Measurements from ENCODE around the gene EMC7. TPM values are rescaled to one million over a fixed set of nuclear protein-coding genes. Genes with fewer than 3 reads are reported as not detected.
A peak's percentile ranks its signal among the peaks of the same experiment; 100 is the strongest.

Gene EMC7
- total and polyA plus RNA-seq, 2 of the 13 experiments (the other 11 are each of a cell fraction or from before 2014, with no cell fraction given), result 46.8 to 113 TPM

GRCh38 chr15:34038023-34038870 lies 63.4 kb downstream of the EMC7 start (continued):
- TF ChIP-seq ZNF513 (CRISPR knock-in tag; conservative IDR thresholded peaks at IDR 0.05) (no peak), HDAC6 (IDR thresholded peaks at IDR 0.05; ENCODE audit: low read depth, low read length) (no peak), RFX3 (CRISPR knock-in tag; IDR thresholded peaks at IDR 0.05) (no peak), SAFB2 (CRISPR knock-in tag; IDR thresholded peaks at IDR 0.05; ENCODE audit: borderline replicate concordance, low read depth) (0 out of 2 replicates have a peak, but pooled peaks have one; percentile 32), ZNF407 (CRISPR knock-in tag; IDR thresholded peaks at IDR 0.05; ENCODE audit: not compliant biosample characterization) (no peak), NFE2L2 (IDR thresholded peaks at IDR 0.05; ENCODE audit: low read length) (no peak), MED8 (CRISPR knock-in tag; IDR thresholded peaks at IDR 0.05; ENCODE audit: insufficient replicate concordance) (no peak), SRSF9 (IDR thresholded peaks at IDR 0.05; ENCODE audit: borderline replicate concordance, insufficient read depth, low read depth, low read length, poor library complexity, severe bottlenecking) (no peak), DMTF1 (CRISPR knock-in tag; IDR thresholded peaks at IDR 0.05) (no peak), TFAP4 (IDR thresholded peaks at IDR 0.05; ENCODE audit: borderline replicate concordance, low read depth) (no peak; the same call in 1 of the 2 replicates), ZNF275 (CRISPR knock-in tag; IDR thresholded peaks at IDR 0.05; ENCODE audit: borderline replicate concordance) (no peak), ZNF841 (CRISPR knock-in tag; IDR thresholded peaks at IDR 0.05; ENCODE audit: borderline replicate concordance) (no peak), ZNF782 (CRISPR knock-in tag; IDR thresholded peaks at IDR 0.05; ENCODE audit: borderline replicate concordance) (no peak)

All from HepG2 (cell line).